GM18499 (cell line): ENCODE data around the gene SEMA4G.

Source experiments
- ATAC-seq: cut with Tn5 transposase; IDR thresholded peaks from one replicate; pipeline ENCODE4 v1.9.1; 2021; ENCODE audit warnings: moderate number of reproducible peaks; ENCODE audit not compliant: insufficient read depth, unreplicated experiment

Gene SEMA4G, protein sequence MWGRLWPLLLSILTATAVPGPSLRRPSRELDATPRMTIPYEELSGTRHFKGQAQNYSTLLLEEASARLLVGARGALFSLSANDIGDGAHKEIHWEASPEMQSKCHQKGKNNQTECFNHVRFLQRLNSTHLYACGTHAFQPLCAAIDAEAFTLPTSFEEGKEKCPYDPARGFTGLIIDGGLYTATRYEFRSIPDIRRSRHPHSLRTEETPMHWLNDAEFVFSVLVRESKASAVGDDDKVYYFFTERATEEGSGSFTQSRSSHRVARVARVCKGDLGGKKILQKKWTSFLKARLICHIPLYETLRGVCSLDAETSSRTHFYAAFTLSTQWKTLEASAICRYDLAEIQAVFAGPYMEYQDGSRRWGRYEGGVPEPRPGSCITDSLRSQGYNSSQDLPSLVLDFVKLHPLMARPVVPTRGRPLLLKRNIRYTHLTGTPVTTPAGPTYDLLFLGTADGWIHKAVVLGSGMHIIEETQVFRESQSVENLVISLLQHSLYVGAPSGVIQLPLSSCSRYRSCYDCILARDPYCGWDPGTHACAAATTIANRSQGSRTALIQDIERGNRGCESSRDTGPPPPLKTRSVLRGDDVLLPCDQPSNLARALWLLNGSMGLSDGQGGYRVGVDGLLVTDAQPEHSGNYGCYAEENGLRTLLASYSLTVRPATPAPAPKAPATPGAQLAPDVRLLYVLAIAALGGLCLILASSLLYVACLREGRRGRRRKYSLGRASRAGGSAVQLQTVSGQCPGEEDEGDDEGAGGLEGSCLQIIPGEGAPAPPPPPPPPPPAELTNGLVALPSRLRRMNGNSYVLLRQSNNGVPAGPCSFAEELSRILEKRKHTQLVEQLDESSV

DNA sequence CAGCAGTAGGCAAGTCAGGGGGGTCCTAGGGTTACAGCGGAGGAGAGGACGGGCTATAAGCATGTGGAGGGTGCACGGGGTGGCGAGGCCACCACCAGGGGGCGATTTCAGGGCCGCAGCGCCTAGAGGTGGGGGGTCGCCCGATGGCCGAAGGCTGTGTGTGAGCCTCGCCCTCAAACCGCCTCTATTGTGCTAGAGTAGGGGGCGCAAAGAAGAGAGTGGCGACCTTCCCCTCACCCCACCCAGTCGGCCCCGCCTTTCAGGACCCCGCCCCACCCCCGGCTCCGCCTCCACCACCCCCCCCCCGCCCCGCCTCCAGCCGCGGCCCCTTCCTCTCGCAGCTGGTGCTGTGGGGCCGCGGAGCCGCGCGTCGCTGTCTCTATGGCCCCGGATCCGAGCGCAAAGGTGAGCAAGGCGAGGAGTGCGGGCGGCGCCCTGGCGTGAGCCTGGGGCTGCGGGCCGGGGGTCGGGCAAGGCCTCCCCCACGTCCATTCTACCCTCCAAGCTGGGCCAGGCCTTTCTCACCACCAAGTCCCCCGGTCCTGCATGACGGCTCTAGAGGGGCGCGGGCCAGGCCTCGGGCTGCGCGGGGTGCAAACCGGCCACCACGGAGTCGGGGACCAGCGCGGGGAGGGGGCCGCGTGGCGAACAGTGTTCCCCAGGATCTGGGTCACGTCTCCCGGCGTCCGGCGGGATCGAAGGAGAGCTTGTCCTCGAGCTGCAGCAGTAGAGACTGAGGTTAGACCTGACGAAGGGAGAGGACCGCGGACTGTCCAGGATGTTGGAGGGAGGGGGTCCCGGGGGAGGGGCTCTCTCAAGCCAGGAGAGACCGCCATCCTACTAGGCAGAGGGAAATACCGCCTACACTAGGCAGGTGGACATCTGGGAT is at the start of gene SEMA4G:
Gene SEMA4G (plus strand): TSS at position 318 of the 889 bp plus-strand sequence. CDS start 3,409 bp downstream, outside the sequence.
- no peak for ATAC-seq

DNA sequence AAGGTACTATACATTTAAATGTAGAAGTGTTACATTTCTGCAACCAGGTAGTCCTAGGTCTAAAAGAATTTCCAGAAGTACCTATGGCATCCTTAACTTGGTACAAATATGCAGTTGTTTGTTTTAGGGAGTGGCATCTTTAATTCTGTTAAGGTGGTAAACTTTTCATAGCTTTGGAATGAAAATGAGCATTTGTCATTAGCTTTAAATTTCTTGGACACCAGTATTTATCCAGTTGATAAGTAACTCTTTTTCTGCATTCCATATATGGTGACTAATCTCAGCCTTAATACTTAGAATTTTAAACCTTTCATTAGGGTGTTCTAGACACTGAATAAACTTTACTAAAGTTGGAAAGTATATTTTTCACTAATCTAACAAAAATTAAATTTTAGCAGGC is 45.7 kb upstream of the SEMA4G start:
- ATAC-seq: no peak

DNA sequence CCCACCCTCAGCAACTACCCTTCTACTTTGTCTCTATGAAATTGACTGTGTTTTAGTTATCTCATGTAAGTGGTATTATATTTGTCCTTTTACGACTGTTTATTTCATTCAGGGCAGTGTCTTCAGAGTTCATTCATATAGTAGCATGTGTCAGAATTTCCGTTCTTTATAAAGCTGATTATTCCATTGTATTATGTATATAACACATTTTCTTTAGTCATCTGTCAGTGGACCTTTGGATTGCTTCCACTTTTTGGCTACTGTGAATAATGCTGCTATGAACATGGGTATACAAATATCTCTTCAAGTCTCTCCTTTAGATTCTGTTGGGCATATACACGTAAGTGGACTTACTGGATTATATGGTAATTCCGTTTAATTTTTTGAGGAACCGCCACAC is 42.0 kb upstream of the SEMA4G start:
- no peak for ATAC-seq

DNA sequence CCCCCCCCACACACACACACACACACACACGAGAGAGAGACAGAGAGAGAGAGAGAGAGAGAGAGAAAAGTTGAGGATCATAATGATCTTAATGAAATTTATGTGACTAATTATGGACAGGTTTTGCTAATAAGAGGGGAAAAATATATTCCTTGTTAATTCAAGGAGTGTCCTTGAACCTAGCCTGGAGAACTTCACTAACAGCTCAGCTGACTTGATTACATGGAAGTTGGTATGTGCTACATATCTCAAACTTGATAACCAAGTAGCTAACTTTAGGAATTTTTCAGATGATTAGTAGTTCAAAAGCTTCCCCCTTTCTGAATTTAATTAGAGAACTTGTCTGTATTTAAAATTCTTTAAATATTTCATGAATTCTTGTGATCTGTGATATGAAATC is 41.3 kb upstream of the SEMA4G start:
- ATAC-seq: no peak

DNA sequence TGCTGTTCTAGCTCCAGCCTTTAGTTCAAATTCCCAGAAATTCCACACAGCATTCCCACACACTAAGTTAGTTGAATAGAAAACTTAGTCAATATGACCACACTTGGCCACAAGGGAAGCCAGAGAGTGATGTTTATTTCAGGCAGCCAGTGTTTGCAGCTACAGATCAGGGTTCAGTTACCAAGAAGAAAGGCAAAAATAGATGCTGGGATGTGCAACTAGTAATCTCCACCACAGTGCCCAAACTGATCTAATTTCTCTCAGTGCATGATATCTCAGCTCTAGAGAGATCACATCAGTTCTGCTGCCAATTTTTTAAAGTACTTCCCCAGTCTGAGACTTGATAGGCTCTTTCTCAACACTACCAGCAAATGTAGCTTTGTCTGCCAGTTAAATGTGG is 38.9 kb upstream of the SEMA4G start:
- no peak for ATAC-seq

DNA sequence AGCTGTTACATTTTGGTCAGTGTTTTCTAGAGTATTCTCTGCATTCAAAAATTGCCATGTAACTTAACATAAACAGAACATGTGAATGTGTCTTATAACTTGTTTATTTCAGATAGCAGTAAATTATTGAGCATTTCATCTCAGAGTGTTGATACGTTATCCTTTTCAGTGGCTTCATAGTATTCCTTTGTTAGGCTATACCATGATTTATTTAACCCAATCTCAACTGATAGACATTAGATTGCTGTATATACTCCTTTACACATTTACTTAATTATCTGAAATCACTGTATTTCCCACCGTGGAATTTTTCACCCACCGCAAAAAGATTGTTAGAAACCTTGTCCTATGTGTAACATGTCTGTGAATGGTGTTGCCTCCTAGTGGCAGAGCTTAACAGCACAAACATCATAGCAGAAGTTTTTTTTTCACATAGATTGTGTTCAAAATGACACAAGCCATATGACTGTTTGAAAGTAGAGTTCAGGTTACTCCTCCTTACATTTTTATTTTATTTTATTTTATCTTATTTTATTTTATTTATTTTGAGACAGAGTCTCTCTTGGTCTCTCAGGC is 35.1 kb upstream of the SEMA4G start:
- no peak for ATAC-seq

DNA sequence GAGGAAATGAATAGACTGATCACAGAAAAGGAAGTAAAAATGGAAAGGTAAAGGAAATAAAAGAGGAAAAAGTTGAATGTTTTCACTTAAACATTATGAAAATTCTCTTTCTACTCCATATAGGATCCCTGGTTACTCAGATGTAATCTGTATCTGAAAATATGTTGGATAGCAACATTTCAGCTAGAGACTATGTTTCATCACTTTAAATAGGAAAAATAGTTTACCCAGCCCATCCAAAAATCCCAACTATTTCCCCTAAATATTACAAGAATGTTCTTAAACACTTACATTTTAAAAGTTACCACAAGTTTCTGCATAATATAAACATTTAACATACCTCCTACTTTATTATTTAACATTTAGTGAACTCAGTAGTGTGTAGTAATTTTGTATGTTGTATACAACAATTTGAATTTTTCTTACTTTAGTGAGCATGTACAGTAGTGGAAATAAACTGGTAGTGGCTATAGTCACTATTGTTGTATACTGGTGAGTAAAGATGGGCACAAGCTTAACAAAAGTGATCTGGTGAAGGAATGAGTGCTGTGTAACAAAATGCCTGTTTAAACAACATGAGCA is 29.4 kb upstream of the SEMA4G start:
- no peak for ATAC-seq

DNA sequence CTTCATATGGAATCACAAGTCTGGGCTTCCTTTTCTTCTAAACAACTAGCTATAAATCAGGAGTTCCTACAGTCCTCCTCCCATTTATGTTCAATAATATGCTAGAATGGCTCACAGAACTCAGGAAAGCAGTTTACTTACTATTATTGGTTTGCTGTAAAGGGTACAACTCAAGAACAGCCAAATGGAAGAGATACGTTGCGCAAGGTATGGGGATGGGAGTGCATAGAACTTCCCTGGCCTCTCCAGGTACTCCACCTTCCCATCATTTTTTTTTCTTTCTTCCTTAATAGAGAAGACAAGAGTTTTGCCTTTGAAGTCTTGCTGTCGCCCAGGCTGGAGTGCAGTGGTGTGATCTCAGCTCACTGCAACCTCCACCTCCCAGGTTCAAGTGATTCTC is 27.1 kb upstream of the SEMA4G start:
- ATAC-seq: no peak

DNA sequence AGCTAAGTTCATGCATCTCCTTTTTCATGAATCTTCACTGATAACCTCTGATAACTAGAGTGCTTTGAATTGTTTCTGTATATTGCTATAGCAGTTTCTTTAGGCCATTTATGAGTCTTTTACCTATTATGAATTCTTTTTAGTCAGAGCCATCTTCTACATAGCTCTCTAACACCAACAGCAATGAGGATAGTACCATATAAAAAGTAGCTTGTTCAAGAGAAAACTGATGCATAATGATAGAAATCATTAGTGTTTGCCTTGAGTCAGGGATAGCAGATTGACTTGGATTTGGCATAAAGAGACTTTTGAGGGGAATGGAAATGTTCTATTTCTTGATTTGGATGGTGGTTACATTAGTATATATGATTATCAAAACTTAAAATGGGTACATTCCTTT is 25.8 kb upstream of the SEMA4G start:
- ATAC-seq: no peak

DNA sequence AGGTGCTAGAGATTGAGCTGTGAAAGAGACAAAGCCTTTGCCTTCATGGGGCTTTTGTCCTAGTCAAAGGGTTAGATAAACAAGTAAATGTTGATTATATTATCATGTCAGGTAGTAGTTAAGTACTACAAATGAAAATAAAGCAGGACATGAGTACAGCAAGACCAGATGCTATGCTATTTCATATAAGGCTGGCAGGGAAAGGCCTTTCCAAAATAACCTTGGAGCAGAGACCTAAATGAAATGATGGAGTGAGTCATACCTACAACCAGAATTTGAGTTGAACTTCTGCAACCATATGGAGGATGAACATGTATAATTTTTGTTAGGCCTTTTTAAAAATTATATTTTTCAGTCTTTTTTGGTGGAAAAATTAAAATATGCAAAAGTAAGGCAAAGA is 23.6 kb upstream of the SEMA4G start:
- no peak for ATAC-seq

DNA sequence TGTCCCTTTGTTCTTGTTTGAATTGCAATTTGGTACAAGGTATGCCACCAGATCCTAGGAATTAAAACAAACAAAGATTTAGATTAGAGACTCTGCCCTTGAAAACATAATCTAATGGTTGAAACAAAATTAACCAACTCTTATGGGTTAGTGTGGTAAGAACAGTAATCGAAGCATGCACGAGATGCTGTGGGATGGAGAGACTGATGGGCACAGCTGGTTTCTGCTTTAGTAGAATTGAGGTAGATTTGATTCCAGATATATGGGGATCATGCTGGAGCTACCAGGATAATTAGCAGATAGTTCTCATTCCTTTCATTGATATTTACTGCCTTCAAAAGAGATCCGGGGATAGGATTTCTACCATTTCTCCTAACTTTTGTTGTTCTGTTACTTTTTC is 20.4 kb upstream of the SEMA4G start:
- no peak for ATAC-seq

DNA sequence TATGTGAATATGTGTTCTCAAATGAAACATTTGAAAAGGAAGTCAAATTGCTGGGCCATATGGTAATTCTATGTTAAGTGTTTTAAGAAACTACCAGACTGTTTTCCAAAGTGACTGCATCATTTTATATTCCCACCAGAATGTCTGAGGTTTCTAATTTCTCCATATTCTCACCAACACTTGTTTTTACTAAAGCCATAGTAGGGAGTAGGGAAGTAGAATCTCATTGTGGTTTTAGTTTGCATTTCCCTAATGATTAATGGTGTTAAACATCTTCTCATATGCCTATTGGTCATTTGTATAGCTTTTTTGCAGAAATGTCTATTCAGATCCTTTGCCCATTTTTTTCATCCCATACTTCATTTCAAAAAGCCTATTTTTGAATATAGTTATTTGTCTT is 9.1 kb upstream of the SEMA4G start:
- no peak for ATAC-seq

DNA sequence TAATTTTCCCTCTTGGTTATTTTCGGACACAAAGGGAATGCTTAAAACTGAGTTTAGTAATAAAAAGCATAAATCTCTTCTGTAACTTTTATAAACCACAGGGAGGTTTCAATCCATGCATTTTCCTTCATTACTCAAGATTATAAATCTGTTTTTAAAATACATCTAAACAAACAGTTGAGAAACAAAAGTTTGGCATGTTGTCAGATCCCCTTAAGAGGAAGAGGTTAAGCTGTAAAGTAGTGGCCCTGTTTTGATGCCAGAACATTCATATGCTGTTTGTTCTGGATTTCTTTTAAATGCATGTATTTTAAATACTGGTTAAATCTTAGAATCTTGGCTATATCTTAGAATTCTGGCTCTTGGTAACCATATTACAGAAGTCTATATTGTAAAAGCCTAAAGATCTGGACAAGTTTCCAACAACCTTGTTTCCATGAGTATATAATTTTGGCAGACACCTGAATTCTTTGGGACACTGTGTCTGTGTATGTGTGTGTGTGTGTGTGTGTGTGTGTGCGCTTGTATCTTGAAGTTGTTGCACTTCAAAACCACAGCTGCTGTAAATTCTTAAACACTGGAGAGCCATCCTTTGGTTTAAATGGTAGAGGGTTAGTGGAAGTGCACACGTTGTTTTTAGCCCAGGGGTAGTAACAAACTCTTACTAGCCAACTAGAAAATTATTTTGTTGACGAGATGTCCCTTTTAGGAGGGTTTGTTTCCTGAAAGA is 6.8 kb upstream of the SEMA4G start:
- ATAC-seq: no peak

DNA sequence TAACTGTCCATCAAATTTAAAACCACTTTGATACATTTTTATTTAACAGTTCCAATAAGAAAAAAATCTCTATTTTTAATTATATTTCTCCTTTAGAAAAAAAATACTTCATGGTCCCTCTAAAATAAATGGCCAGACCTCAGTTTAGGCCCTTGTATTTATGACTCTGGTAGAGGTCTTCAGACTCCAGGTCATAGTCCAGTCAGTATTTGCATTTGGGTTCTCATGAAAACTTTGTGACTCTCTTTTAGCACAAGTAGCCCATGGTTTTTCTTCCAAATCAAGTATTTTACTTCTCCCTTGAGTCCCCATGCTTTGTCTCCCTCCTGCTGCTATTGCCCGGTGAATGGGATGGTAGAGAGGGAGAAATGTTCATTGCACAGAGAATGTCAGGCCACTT is 5.5 kb upstream of the SEMA4G start:
- no peak for ATAC-seq

DNA sequence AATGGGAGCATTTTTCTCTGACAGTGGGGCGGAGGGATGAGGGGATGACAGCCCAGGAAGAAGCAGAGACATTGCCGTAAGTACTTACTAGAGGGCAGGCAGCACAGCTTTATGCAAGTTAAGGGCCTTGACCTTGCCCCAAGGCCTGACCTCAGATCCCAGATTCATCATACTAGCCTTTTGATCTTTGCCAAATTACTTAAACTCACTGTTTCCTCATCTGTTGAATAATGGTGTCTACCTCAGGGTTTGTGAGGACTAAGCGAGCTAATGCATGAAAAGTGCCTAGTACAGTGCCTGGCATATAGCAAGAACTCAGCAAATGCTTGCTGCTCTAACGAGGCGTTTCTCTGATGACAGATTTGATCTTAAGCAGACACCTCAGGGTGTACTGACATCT is 3.5 kb upstream of the SEMA4G start:
- ATAC-seq: no peak

DNA sequence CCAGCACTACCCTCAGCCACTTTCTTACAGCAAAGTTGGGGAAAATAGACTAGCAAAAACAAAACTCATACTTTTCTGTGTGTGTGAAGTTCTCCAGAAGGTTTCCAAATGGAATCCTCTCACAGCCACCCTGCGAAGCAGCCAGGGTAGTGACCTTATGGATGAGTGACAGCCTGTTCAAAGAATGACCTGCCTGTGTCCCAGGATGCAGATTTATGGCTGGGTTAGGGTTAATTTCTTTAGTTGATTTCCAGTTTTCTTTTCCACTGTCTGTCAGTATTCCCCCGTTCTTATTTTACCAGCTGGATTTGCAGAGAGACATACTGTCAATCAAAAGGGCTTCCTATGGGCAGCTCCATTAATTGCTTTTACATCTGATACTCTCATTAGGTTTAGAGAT is 2.4 kb upstream of the SEMA4G start:
- ATAC-seq: no peak

DNA sequence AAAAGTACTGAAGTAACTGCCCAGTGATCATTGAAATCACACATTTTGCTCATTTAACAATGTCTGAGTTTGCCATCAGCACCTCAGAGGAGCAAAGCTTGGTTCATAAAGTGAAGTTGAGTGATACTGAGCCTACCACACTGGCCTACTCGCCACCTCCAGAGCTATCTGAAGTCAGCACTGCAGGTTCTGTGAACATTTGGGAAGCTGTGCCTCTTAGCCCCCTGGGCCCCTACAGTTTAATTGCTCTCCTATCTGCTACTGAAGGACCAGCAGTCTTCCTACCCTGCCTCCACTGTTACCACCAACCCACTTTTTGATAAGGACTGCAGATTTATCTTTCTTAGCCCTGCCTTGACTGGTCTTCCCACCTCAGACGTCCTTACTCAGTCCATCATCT is 2.0 kb upstream of the SEMA4G start:
- no peak for ATAC-seq

DNA sequence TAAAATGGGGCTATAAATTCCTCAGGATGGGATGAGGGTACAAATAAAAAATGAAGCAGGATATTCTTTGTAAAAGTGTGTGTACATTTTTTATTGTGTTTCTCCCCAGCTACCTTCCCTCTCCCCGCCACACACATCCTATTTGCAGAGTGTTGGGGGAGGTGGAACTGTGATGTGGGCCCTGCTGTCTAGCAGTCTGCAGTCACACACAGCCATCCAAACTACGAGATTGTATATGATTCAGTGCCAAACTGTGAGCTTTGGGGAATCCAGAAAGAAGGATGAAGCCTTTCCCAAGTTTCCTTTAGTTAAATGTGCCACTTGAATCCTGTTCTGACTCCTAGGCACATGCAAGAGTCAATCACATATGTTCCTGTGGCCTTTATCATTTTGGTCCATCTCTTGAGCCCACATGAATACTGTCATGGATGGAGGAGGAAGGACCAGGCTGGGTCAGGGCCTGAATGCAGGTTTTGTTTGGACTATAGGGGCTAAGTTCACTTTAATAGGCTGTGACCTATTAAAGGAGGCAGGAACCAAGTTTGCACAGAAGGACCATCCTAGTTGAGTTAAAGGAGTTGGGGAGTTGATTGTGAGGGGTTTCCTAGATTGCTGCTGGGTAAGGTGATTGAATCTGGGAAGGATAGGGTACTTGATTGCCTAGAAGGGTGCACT is 1.1 kb upstream of the SEMA4G start:
- ATAC-seq: no peak

DNA sequence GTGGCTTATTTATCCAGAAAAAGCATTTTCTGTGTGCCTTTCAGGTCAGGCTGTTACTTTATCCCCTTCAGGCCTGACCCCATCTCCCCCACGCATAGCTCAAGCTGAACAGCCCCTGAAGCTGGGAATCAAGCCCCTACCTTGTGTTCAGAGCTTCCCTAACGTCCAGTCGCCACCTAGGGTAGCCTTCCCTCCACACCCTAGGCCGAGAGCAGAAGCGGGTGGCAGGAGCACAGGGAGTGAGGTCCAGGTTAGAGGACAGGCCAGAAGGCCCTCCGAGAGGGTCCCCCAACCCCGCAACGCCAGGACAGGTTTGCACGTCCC is 479 bp upstream of the SEMA4G start:
- no peak for ATAC-seq
